SKM-1 (cell line): Measurements from ENCODE around the gene H6PD.

Experiments
- DNase-seq: peaks from one replicate; lab custom pipeline; 2025; ENCODE audit not compliant: unreplicated experiment; lab: John Stamatoyannopoulos, UW

Gene H6PD

GRCh38 chr1:9253453-9254105 is 19.0 kb downstream of the H6PD start:
- no peak for DNase-seq

GRCh38 chr1:9256332-9256731 is 21.8 kb downstream of the H6PD start:
- DNase-seq, result no peak

GRCh38 chr1:9257851-9258250 is 23.3 kb downstream of the H6PD start:
- no peak for DNase-seq

GRCh38 chr1:9258629-9259028 is 24.1 kb downstream of the H6PD start:
- no peak for DNase-seq

- DNase-seq, result no peak
Measured at GRCh38 chr1:9260059-9260766, 25.6 kb downstream of the H6PD start.

GRCh38 chr1:9261496-9261895 is 26.9 kb downstream of the H6PD start:
- no peak for DNase-seq

GRCh38 chr1:9262096-9262986 is 27.8 kb downstream of the H6PD start:
- DNase-seq, result no peak

- no peak for DNase-seq
Measured at GRCh38 chr1:9263276-9263855, 28.8 kb downstream of the H6PD start.

- DNase-seq, result no peak
Measured at GRCh38 chr1:9263984-9264872, 29.7 kb downstream of the H6PD start.

GRCh38 chr1:9265037-9265436 is 30.5 kb downstream of the H6PD start:
- no peak for DNase-seq

- DNase-seq, result no peak
Measured at GRCh38 chr1:9265968-9266367, 31.4 kb downstream of the H6PD start.

- no peak for DNase-seq
Measured at GRCh38 chr1:9267352-9267686, 32.7 kb downstream of the H6PD start.

GRCh38 chr1:9267827-9268581 is 33.4 kb downstream of the H6PD start:
- no peak for DNase-seq

- DNase-seq, result no peak
Measured at GRCh38 chr1:9269078-9269501, 34.5 kb downstream of the H6PD start.

GRCh38 chr1:9269721-9270120 is 35.1 kb downstream of the H6PD start:
- no peak for DNase-seq

- DNase-seq, result no peak
Measured at GRCh38 chr1:9270290-9270883, 35.8 kb downstream of the H6PD start.

GRCh38 chr1:9271283-9271682 is 36.7 kb downstream of the H6PD start:
- DNase-seq, result no peak

GRCh38 chr1:9271861-9272595 is 37.5 kb downstream of the H6PD start:
- no peak for DNase-seq

GRCh38 chr1:9273177-9273576 is 38.6 kb downstream of the H6PD start:
- no peak for DNase-seq
